ENCODE results near the gene MFN2. TPM values are rescaled to one million over a fixed set of nuclear protein-coding genes. Genes with fewer than 3 reads are reported as not detected.

The MFN2 gene
- total RNA-seq, 1 donor from 2014 or later = 61.9 TPM

DNA sequence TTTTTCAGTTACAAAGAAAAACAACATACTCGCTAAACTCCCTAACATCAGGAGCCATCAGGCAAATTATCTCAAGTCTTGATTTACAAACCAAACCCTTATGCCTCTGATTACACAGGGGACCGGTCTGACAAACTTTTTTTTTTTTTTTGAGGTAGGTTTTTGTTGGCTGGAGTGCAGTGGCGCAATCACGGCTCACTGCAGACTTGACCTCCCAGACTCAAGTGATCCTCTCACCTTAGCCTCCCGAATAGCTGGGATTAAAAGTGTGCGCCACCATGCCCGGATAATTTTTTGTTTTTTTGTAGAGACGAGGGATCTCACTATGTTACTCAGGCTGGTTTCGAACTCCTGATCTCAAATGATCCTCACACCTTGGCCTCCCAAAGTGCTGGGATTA is 35.3 kb downstream of the MFN2 start:
- Mint-ChIP-seq H3K27ac (ENCODE audit: unreplicated experiment) (no peak overlapping the region), H3K4me1 (ENCODE audit: low read depth, unreplicated experiment) (peaks cover 12% of the 10 kb centered on the region), H3K9me3 (ENCODE audit: unreplicated experiment) (peaks cover 14% of the 10 kb centered on the region), H3K36me3 (ENCODE audit: unreplicated experiment) (no peaks in the 10 kb centered on the region), H3K4me3 (ENCODE audit: unreplicated experiment) (no peak overlapping the region), H3K27me3 (ENCODE audit: unreplicated experiment) (peaks cover 7% of the 10 kb centered on the region)
- no peak for DNase-seq
- TF ChIP-seq, protein P1, sequence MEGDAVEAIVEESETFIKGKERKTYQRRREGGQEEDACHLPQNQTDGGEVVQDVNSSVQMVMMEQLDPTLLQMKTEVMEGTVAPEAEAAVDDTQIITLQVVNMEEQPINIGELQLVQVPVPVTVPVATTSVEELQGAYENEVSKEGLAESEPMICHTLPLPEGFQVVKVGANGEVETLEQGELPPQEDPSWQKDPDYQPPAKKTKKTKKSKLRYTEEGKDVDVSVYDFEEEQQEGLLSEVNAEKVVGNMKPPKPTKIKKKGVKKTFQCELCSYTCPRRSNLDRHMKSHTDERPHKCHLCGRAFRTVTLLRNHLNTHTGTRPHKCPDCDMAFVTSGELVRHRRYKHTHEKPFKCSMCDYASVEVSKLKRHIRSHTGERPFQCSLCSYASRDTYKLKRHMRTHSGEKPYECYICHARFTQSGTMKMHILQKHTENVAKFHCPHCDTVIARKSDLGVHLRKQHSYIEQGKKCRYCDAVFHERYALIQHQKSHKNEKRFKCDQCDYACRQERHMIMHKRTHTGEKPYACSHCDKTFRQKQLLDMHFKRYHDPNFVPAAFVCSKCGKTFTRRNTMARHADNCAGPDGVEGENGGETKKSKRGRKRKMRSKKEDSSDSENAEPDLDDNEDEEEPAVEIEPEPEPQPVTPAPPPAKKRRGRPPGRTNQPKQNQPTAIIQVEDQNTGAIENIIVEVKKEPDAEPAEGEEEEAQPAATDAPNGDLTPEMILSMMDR (IDR thresholded peaks at IDR 0.05; ENCODE audit: partially characterized antibody, unreplicated experiment) = no peak

- no peak overlapping the region for H3K4me3 Mint-ChIP-seq (ENCODE audit: unreplicated experiment)
Measured at GRCh38 chr1:12016182-12016581, 35.9 kb downstream of the MFN2 start.

DNA sequence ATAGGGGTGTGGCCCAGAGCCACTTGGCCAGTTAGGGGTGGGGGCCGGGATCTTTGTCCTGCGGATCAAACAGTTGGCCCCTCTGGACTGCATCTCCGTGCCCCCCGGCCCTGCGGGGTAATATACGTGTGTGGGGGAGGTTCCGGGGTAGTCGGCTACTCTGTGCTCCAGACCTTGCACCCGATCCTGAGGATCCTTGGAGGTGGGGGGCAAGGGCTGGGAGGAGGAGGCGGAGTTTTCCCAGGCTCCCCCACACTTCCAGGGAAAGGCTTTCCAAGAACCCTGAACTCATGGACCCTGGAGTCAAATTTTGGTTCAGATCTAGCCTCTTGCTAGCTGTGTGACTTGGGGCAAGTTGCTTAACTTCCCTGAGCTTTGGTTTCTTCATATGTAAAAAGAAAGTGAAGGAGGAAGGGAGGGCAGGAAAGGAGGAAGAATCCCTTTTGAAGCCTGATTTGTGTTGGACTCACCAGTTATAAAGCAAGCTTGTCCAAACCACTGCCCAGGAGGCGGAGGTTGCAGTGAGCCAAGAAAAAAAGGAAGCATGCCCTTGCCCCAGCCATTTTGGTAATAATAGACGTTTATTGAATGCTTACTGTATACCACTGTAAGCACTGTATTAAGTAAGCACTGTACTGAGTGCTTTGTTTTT is 39.7 kb downstream of the MFN2 start:
- Mint-ChIP-seq H3K27me3 (ENCODE audit: unreplicated experiment) (peaks cover 8% of the 10 kb centered on the region), H3K9me3 (ENCODE audit: unreplicated experiment) (peaks cover 12% of the 10 kb centered on the region), H3K4me1 (ENCODE audit: low read depth, unreplicated experiment) (no peaks in the 10 kb centered on the region), H3K36me3 (ENCODE audit: unreplicated experiment) (no peaks in the 10 kb centered on the region), H3K27ac (ENCODE audit: unreplicated experiment) (peak overlapping the region; percentile 84), H3K4me3 (ENCODE audit: unreplicated experiment) (peak overlapping the region; percentile 89)
- TF ChIP-seq, protein P1 (IDR thresholded peaks at IDR 0.05; ENCODE audit: partially characterized antibody, unreplicated experiment) = no peak
- DNase-seq = no peak

More at GRCh38 chr1:12016182-12016581, 35.9 kb downstream of the MFN2 start:
- Mint-ChIP-seq H3K36me3 (ENCODE audit: unreplicated experiment) (no peaks in the 10 kb centered on the region), H3K27ac (ENCODE audit: unreplicated experiment) (no peak overlapping the region), H3K4me1 (ENCODE audit: low read depth, unreplicated experiment) (peaks cover 12% of the 10 kb centered on the region), H3K9me3 (ENCODE audit: unreplicated experiment) (peaks cover 14% of the 10 kb centered on the region), H3K27me3 (ENCODE audit: unreplicated experiment) (peaks cover 7% of the 10 kb centered on the region)
- TF ChIP-seq, protein P1 (IDR thresholded peaks at IDR 0.05; ENCODE audit: partially characterized antibody, unreplicated experiment) = no peak
- no peak for DNase-seq

- TF ChIP-seq, protein P1 (IDR thresholded peaks at IDR 0.05; ENCODE audit: partially characterized antibody, unreplicated experiment) = no peak
- H3K36me3 Mint-ChIP-seq (ENCODE audit: unreplicated experiment) = no peaks in the 10 kb centered on the region
- H3K4me1 Mint-ChIP-seq (ENCODE audit: low read depth, unreplicated experiment) = no peaks in the 10 kb centered on the region
- no peak for DNase-seq
- no peak overlapping the region for H3K4me3 Mint-ChIP-seq (ENCODE audit: unreplicated experiment)
- H3K27me3 Mint-ChIP-seq (ENCODE audit: unreplicated experiment) = peaks cover 8% of the 10 kb centered on the region
- no peak overlapping the region for H3K27ac Mint-ChIP-seq (ENCODE audit: unreplicated experiment)
- peaks cover 9% of the 10 kb centered on the region for H3K9me3 Mint-ChIP-seq (ENCODE audit: unreplicated experiment)
Measured at GRCh38 chr1:12021616-12022015, 41.4 kb downstream of the MFN2 start.

- H3K4me1 Mint-ChIP-seq (ENCODE audit: low read depth, unreplicated experiment) = no peaks in the 10 kb centered on the region
- no peak overlapping the region for H3K27ac Mint-ChIP-seq (ENCODE audit: unreplicated experiment)
- H3K36me3 Mint-ChIP-seq (ENCODE audit: unreplicated experiment) = no peaks in the 10 kb centered on the region
- peaks cover 8% of the 10 kb centered on the region for H3K27me3 Mint-ChIP-seq (ENCODE audit: unreplicated experiment)
- TF ChIP-seq, protein P1 (IDR thresholded peaks at IDR 0.05; ENCODE audit: partially characterized antibody, unreplicated experiment) = no peak
- H3K4me3 Mint-ChIP-seq (ENCODE audit: unreplicated experiment) = no peak overlapping the region
- H3K9me3 Mint-ChIP-seq (ENCODE audit: unreplicated experiment) = peaks cover 9% of the 10 kb centered on the region
- no peak for DNase-seq
Measured at GRCh38 chr1:12022036-12022435, 41.8 kb downstream of the MFN2 start.
